NOMO-1 (cell line): ENCODE measurements around the gene PFKL.
A peak's percentile ranks its signal among the peaks of the same experiment; 100 is the strongest.
"Not testable (repeated sequence)": the region's sequence is repeated elsewhere in the genome, so short reads cannot be mapped to it uniquely, and the experiment has no call there.

Source experiments
- DNase-seq, 2 experiments: peaks; one replicate each; lab custom pipeline; 2025; ENCODE audit not compliant: unreplicated experiment in 2 of 2; lab: John Stamatoyannopoulos, UW

The PFKL gene

DNA sequence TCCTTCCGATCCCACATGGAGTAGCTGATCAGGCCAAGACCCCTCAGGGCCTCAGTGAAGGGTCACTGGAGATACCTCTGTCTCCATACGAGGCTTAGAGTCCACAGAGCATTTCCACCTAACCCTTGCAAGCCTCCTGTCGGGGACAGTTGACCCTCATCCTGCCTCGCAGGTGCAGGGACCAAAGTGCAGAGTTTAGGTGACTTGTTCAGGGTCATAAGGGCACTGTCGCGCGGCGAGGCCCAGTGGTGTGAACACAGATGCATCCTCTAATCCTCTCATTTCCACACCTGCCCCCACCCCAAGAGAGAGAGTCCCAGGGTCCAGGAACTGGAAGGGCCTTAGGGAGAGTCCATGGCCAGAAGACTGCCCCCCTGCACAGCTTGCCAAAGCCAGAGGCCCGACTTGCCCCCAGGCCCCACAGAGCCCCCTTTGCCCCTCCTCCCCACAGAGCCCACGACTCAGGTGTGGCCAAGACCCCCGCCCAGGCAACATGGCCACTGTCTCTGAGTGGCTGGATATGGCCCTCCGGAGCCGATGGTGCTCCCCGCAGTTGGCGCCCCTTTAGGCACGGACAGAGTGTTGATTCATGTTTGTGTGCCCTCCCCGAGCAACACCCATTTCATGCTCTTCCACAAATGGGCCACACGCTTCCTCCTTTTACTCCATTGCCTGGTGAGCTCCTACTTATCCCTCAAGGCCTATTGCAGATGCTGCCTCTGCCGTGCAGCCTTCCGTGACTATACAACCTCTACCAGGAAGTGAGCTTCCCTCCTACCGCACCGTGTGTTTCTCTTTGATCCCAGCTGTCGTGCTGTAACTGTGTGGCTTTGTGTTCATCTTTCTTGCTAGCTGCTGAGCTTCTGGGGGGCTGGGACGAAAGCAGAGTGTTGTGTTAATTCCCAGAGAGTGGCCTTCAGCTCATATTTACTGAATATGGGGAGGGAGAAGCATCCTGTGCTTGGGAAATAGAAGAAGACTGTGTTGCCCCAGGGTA, 55.2 kb downstream of the PFKL start:
- peak in 1 of 2 experiments; percentile 21 for DNase-seq

DNA sequence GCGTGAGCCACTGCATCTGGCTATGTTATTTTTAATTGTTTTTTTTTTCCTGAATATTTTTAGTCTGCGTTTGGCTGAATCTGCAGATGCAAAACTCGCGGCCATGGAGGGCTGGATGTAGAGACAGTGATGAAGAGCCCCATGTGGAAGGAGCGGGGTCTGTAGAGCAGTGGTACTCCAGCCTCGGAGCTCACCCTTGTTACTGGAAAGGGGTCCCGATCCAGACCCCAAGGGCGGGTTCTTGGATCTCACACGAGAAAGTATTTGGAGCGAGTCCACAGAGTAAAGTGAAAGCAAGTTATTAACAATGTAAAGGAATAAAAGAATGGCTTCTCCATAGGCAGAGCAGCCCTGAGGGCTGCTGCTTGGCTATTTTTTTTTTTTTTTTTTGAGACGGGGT, 56.3 kb downstream of the PFKL start:
- no peak for DNase-seq

- no peak for DNase-seq
Observed at GRCh38 chr21:44356636-44357035, 56.8 kb downstream of the PFKL start.

- no peak for DNase-seq
Observed at GRCh38 chr21:44357064-44357837, 57.4 kb downstream of the PFKL start.

- DNase-seq = no peak
Observed at GRCh38 chr21:44359396-44359795, 59.5 kb downstream of the PFKL start.

DNA sequence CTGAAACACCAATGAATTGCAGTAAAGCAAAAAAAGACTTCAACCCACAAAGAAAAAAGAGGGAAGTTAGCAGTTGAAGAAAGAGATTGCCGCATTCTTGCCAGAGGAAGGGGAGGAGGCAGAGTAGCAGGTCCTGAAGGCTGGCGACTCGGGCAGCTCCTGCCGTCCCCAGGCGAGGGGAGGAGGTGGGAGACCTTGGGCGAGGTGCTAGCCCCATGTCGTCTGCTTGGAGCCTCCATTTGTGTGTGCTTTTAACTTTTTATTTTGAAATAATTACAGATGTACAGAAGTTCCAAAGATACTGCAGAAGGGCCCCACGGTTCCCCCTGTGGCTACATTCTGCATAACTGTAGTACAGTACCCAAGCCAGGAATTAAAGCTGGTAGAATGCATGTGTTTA, 60.3 kb downstream of the PFKL start:
- DNase-seq = peak; percentile 87

DNA sequence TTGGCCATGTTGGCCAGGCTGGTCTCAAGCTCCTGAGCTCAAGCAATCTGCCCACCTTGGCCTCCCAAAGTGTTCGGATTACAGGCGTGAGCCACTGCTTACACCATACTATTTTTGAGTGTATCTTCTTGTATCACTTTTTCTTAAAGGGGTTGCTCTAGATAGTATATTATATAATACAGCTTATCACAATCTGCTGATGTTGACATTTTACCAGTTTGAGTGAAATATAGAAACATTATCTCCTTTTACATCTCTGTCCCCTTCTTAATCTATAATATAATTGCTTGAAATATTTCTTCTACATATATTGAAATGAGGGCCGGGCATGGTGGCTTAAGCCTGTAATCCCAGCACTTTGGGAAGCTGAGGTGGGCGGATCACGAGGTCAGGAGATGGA, 62.0 kb downstream of the PFKL start:
- not testable (repeated sequence) for DNase-seq

DNA sequence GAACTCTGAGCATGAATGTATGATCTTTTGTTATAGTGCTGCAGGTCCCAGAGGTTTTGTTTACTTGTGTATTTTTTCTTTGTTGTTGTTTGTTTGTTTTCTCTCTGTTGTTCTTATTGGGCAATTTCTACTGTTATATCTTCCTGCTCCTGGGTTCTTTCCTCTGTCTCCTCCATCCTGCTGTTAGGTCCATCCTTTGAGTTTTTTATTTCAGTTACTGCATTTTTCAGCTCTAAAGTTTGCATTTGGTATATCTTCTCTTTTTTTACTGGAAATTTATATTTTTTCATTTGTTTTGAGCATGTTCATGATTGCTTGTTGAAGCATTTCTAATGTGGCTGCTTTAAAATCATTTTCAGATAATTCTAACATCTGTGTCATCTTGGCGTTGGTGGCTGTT, 63.4 kb downstream of the PFKL start:
- DNase-seq = no peak

GRCh38 chr21:44364151-44365053, 64.5 kb downstream of the PFKL start:
- no peak for DNase-seq

DNA sequence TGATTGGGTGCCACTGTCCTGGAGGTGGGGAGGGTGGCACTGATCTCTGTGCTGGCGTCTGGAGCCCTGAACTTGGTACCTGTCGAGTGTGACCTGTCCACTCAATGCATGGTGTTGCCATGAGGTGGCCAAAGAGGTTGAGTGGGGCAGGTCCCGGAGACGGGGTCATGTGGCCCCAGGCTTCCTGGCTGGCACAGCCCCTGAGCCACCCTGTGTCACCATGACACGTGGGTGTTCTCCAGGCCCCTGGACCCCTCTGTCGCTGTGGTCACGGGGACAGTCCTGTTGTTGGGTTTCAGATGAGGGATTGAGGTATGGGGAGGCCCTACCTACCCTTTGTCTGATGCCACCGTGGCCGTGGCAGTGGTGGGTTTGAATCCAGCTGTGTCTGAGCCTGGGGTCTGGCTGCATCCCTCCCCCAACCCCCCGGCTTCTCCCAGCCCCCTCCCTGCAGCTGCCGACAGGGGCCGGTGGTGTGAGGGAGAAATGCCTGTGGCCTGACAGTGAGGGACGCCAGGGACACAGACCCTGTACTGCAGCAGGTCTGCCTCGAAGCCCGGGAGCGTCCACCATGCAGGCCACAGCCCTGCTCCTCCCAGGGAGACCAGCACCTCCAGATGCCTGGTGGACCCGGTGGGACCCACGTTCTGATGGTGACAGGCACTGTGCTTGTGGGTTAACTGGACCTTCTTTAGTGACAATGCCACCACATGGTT, 65.6 kb downstream of the PFKL start:
- DNase-seq = no peak

GRCh38 chr21:44365967-44366585, 66.2 kb downstream of the PFKL start:
- DNase-seq = no peak

- no peak for DNase-seq
Observed at GRCh38 chr21:44366586-44367211, 66.8 kb downstream of the PFKL start.

- DNase-seq = no peak
Observed at GRCh38 chr21:44368711-44369446, 69.0 kb downstream of the PFKL start.

DNA sequence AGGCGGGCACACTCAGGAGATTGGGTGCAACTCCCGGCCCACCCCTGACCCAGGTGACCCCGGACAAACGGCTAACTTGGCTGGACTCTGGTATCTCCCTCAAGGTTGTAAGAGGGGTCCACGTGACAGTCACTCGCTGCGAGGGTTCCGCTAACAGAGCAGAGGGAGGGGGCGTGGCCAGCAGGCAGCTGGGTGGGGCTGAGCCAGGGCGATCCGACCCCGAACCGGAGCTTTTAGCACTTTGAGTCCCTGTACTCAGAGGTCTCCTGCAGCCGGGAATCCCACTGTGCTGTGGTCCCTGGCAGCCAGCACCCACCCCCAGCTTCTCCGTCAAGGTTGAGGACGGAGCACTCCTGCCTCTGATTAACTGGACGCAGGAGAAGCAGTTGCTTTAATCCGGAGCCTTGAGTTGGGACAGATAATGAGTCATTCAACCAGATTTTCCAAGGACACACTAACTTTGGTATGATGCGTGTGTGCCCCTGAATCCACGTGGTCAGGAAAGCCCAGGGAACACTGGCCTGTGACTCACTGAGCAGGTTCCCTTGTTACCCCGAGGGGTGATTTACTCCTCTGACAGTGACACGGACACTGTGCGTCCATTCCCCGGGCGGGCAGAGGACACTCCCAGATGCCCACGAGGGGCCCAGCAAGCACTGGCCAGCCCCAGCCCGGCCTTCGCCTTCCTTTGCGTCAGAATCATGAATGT, 70.3 kb downstream of the PFKL start:
- DNase-seq = no peak

- DNase-seq = no peak
Observed at GRCh38 chr21:44370786-44371410, 71.0 kb downstream of the PFKL start.

GRCh38 chr21:44371596-44371995, 71.7 kb downstream of the PFKL start:
- no peak for DNase-seq

GRCh38 chr21:44372616-44373015, 72.8 kb downstream of the PFKL start:
- DNase-seq = no peak
